Naive thymus-derived CD8-positive, alpha-beta T cell (primary cell): ENCODE measurements around the gene MYO3B. TPM values are rescaled to one million over a fixed set of nuclear protein-coding genes. Genes with fewer than 3 reads are reported as not detected.

Experiments
- ATAC-seq, 2 donors: fragments of 150-1000 bp; cut with Tn5 transposase in 1 of 2; sonication (Bioruptor Pico), chemical (Tn5 transposase) in 1 of 2; 1 replicate in 1 of 2; 2 replicates in 1 of 2; pipeline ENCODE4 v1.10.0; 2021; ENCODE audit warnings: mild to moderate bottlenecking in 2 of 2, moderate library complexity in 2 of 2
- POLR2A ChIA-PET: fragments of 350-600 bp; sonication (Branson Sonifier 250); formaldehyde crosslinking; loops from one replicate; lab custom pipeline; 2021; ENCODE audit warnings: antibody characterized with exemption; lab: Charles Lee
- DNase-seq, 10 donors: peaks; one replicate each; pipeline versions ENCODE4 v3.0.0 to v3.0.0-alpha.2; 2020 to 2022
- H3K27ac Mint-ChIP-seq, 10 donors: one replicate each; pipeline ENCODE4 v1.8.0; 2020 to 2022; ENCODE audit warnings: mild to moderate bottlenecking in 10 of 10, mixed read lengths in 10 of 10, moderate library complexity in 4 of 10, inconsistent platforms in 1 of 10
- H3K27me3 Mint-ChIP-seq, 5 donors: one replicate each; pipeline ENCODE4 v1.8.0; 2021 to 2022; ENCODE audit warnings: mixed read lengths in 5 of 5
- H3K36me3 Mint-ChIP-seq, 3 donors: one replicate each; pipeline ENCODE4 v1.8.0; 2020 to 2022; ENCODE audit warnings: mixed read lengths in 3 of 3, mild to moderate bottlenecking in 2 of 3, inconsistent platforms in 1 of 3
- H3K4me1 Mint-ChIP-seq, 4 donors: one replicate each; pipeline ENCODE4 v1.8.0; 2021 to 2022; ENCODE audit warnings: mixed read lengths in 4 of 4
- H3K4me3 Mint-ChIP-seq, 10 donors: one replicate each; pipeline ENCODE4 v1.8.0; 2020 to 2022; ENCODE audit warnings: mild to moderate bottlenecking in 10 of 10, mixed read lengths in 10 of 10, moderate library complexity in 6 of 10, inconsistent platforms in 1 of 10
- H3K9me3 Mint-ChIP-seq, 9 donors: one replicate each; pipeline ENCODE4 v1.8.0; 2020 to 2022; ENCODE audit warnings: mixed read lengths in 9 of 9, mild to moderate bottlenecking in 3 of 9, inconsistent platforms in 1 of 9, moderate library complexity in 1 of 9
- polyA plus RNA-seq, 3 donors: library from polyadenylated mRNA; unstranded; fragments of 300-500 nt; fragmentation: Illumina TruSeq; gene quantifications; one replicate each; pipeline ENCODE4 v1.2.3, GENCODE V29; 2021
- total RNA-seq, 8 experiments: library from RNA in 2 of 8; stranded (reverse) in 2 of 8; gene quantifications; one replicate each; pipeline ENCODE4 v1.2.3 and lab custom pipeline; 2021 to 2026

The MYO3B gene
- total and polyA plus RNA-seq, 5 experiments from 2014 or later = not detected

DNA sequence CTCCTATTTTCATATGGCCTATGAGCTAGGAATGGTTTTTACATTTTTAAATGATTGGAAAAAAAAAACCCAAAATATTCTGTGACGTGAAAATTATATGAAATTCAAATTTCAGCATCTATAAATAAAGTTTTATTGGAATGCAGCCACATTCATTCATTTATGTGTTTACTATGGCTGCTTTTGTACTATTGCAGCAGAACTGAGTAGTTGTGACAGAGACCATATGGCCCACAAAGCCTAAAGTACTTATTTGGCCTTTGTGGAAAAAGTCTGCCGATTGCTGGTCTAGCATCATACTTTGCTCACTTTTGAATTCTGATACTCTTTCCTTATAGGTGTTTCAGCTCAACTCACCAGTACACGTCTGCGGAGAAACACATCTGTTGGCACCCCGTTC is 39.0 kb downstream of the MYO3B start:
- Mint-ChIP-seq H3K9me3 (peaks cover 0 to 2% (median 0%) of the 10 kb centered on the region in 9 donors), H3K4me3 (no peak overlapping the region), H3K36me3 (no peaks in the 10 kb centered on the region), H3K27ac (no peak overlapping the region), H3K27me3 (peaks cover 0 to 4% (median 0%) of the 10 kb centered on the region in 5 donors), H3K4me1 (peaks cover 0 to 13% (median 2%) of the 10 kb centered on the region in 4 donors)
- ATAC-seq (no peak), DNase-seq (no peak)
- POLR2A ChIA-PET = no interaction called here

DNA sequence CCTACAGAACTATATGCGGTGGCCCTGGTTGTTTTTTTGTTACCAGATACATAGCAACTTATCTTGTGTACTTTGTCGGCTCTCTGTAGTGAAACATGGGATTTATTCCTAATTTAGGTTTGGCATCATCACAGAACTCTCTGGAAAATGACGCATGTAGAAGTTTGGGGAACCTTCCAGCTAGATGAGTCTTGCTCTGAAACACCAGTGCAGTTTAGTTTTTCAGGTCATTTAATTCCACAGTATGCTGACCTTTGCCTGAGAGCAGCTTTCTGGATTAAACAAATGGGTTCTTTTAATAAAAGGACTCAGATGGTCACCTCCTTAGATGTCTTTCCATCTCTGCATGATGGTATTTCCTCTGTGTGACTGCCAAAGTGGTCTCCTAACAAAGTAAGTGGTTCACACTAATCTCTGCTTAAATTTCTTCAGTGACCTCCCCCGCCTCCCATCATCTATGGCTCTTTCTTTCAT is 39.9 kb downstream of the MYO3B start:
- Mint-ChIP-seq H3K4me1 (peaks cover 0 to 16% (median 3%) of the 10 kb centered on the region in 4 donors), H3K27me3 (peaks cover 0 to 4% (median 0%) of the 10 kb centered on the region in 5 donors), H3K36me3 (no peaks in the 10 kb centered on the region), H3K4me3 (no peak overlapping the region), H3K9me3 (no peaks in the 10 kb centered on the region), H3K27ac (no peak overlapping the region)
- no peak for ATAC-seq
- no peak for DNase-seq
- POLR2A ChIA-PET = no interaction called here

DNA sequence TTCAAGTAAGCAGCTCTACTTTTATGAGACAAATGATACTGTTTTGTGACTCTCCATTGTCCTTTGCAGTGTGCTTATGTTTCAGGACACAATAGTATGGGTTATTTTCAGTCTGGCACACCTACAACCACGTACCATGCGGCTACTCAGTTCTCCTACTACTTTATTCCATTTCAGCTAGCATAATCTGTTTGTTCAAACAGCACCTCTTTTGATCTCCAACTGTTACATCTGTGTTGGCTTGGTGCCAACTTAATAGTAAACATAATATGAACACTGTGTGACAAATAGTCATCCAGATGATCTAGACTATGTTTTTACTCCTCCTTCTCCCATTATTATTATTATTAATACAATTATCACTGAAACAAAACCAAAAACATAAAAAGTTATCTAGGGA is 40.5 kb downstream of the MYO3B start:
- Mint-ChIP-seq H3K4me3 (no peak overlapping the region), H3K27ac (no peak overlapping the region), H3K9me3 (no peaks in the 10 kb centered on the region), H3K27me3 (peaks cover 0 to 2% (median 0%) of the 10 kb centered on the region in 5 donors), H3K4me1 (peaks cover 1 to 16% (median 3%) of the 10 kb centered on the region in 4 donors), H3K36me3 (no peaks in the 10 kb centered on the region)
- POLR2A ChIA-PET = no interaction called here
- ATAC-seq = no peak
- no peak for DNase-seq

DNA sequence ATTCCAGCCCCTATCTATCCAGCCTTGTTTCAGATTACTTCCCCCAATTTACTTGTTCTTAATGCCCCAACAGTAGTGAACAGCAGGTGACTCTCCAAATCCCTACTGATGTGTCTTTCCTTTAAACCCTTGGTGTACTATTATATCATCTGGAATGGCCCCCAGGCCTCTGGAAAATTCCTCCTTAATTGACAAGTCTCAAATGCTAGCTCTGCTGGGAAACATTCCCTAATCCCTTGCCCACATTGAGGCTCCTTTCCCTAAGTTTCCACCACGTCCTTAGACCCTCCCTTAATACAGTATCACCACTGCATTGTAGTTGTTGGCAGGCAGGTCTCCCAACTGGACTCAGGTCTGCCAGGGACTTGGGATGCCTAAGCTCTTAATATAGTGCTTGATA is 41.0 kb downstream of the MYO3B start:
- Mint-ChIP-seq H3K27me3 (peaks cover 0 to 2% (median 0%) of the 10 kb centered on the region in 5 donors), H3K27ac (no peak overlapping the region), H3K9me3 (no peaks in the 10 kb centered on the region), H3K36me3 (no peaks in the 10 kb centered on the region), H3K4me3 (no peak overlapping the region), H3K4me1 (peaks cover 1 to 16% (median 3%) of the 10 kb centered on the region in 4 donors)
- POLR2A ChIA-PET = no interaction called here
- ATAC-seq (no peak), DNase-seq (no peak)

DNA sequence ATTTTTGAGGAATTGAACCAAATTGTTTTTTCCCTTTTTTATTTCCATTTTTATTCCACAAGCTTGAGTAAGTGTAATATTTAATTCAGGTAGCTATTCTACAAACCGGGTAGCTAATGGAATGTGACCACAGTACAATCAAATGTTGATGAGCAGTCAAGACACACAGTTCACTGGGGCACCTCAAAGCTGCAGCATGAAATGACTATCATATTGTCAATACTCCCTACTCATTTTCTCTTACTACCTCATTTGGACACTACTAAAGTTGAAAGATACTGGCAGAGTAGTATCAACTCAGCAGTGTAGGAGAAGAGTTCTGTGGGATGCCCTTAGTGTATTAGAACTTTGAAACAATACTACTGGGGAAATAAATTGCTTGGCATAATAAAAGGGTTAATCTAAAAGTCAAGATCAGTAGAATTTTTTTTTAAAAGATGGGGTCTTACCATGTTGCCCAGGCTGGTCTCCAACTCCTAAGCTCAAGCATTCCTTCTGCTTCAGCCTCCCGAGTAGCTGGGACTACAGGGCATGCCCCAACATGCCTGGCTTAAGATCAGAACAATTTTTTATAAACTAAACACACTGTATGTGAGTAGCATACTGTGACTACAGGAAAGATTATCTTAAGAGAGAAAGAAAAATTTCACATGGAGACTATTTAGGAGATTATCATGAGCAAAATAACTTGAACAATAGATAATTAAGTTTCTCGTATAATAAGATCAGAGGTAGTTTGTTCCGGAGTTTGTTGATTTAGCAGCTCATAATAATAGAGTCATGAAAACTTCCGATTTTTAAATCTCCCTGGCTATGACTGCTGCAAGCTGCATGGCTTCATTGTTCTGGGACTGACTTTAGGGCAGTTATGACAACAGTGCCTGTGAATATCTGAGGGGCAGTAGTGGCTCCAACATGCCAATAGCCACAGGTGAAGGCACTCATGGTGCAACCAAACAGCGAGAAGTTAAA is 43.7 kb downstream of the MYO3B start:
- peaks cover 0 to 2% (median 0%) of the 10 kb centered on the region in 5 donors for H3K27me3 Mint-ChIP-seq
- H3K4me1 Mint-ChIP-seq = peaks cover 1 to 16% (median 3%) of the 10 kb centered on the region in 4 donors
- H3K4me3 Mint-ChIP-seq = no peak overlapping the region
- no peaks in the 10 kb centered on the region for H3K9me3 Mint-ChIP-seq
- ATAC-seq (no peak), DNase-seq (no peak)
- POLR2A ChIA-PET = no interaction called here
- H3K36me3 Mint-ChIP-seq = no peaks in the 10 kb centered on the region
- no peak overlapping the region for H3K27ac Mint-ChIP-seq

DNA sequence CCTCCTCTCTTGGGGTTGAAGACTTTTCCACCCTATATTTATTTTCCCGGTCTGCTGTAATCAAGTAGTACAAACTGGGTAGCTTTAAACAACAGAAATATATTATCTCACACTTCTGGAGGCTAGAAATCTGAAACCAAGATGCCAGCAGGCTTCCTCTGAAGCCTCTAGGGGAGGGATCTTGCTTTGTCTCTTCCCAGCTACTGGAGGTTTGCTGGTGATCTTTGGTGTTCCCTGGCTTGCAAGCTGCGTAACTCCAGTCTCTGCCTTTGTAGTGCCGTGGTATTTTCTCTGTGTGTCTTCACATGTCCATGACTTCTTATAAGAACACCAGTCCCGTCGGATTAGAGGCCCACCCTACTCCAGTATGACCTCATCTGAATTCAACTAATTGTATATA is 44.4 kb downstream of the MYO3B start:
- ATAC-seq (no peak), DNase-seq (no peak)
- H3K4me1 Mint-ChIP-seq = peaks cover 1 to 16% (median 3%) of the 10 kb centered on the region in 4 donors
- H3K27ac Mint-ChIP-seq = no peak overlapping the region
- H3K4me3 Mint-ChIP-seq = no peak overlapping the region
- peaks cover 0 to 2% (median 0%) of the 10 kb centered on the region in 5 donors for H3K27me3 Mint-ChIP-seq
- POLR2A ChIA-PET = no interaction called here
- no peaks in the 10 kb centered on the region for H3K9me3 Mint-ChIP-seq
- no peaks in the 10 kb centered on the region for H3K36me3 Mint-ChIP-seq

DNA sequence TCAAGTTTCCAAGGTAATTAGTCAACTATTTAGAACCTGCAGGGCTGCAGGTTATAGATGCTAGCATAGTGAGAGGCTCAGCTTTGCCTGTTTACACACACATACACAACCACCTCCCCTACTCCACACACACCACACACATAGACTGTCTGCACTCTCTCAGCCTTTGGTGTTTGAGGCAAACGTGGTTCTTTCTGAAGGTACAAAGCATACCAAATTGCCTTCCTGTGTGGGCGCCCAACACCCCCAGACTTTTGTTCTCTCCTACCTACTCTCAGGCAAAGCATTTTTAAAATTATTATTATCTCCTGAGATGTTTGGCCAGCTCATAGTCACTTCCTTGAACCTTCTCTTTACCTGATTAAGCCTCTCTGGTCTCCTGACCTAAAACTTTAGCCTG is 44.9 kb downstream of the MYO3B start:
- H3K4me3 Mint-ChIP-seq = no peak overlapping the region

DNA sequence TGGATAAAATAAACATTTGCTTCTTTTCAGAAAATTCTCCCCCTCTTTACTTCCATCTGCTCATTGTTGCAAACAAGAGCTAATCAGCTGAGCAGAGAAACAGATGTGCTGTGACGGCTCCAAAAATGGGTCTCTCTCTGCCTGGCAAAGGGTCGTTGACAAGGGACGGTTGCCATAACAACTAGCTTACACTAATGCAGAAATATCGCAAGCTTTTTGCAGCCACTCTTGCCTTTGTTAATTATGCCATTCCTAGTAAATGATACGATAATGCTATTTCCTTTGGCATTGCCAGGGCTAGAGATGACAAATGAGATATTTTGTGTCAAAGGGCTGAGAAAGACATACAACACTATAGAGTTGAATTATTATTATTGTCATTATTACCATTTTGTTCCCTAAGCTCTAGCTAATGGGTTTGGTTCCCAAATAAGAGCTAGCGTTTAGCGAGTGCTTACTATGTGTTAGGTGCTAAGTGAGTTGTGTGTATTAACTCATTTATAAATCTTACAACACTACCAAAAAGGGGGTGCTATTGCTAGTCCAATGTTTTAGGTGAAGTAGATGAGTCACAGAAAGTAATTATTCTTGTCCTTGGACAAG is 46.8 kb downstream of the MYO3B start:
- H3K27ac Mint-ChIP-seq = no peak overlapping the region
- no peaks in the 10 kb centered on the region for H3K9me3 Mint-ChIP-seq

More for the DNA sequence above, 44.9 kb downstream of the MYO3B start:
- POLR2A ChIA-PET = no interaction called here
- no peak overlapping the region for H3K27ac Mint-ChIP-seq
- H3K36me3 Mint-ChIP-seq = no peaks in the 10 kb centered on the region
- no peak for DNase-seq
- H3K9me3 Mint-ChIP-seq = no peaks in the 10 kb centered on the region
- H3K27me3 Mint-ChIP-seq = peaks cover 0 to 2% (median 0%) of the 10 kb centered on the region in 5 donors
- H3K4me1 Mint-ChIP-seq = peaks cover 1 to 16% (median 3%) of the 10 kb centered on the region in 4 donors
- ATAC-seq = peak in 1 of 2 donors; percentile 20

DNA sequence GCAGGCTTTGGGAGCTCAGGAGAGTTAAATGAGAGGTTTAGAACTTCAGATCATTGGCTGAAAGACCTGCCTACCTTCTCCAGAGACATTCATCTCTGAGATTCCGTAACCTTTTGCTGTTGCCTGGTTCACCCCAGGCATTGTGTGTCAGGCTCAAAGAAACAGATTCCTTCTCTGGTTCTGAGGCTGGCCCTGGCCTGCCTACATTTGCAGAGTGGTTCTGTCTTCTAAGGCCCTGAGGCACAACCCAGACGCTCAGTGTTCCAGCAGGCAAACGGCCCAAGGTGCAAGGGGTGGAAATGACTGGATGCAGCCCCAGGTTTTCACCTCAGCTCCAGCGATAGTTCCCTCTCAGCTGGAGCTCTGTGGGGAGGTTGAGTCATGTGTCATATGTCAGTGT is 48.3 kb downstream of the MYO3B start:
- H3K27me3 Mint-ChIP-seq = peaks cover 0 to 2% (median 0%) of the 10 kb centered on the region in 5 donors
- H3K4me1 Mint-ChIP-seq = peaks cover 1 to 16% (median 3%) of the 10 kb centered on the region in 4 donors
- POLR2A ChIA-PET = no interaction called here
- DNase-seq (no peak), ATAC-seq (no peak)
- no peak overlapping the region for H3K4me3 Mint-ChIP-seq
- H3K27ac Mint-ChIP-seq = no peak overlapping the region
- no peaks in the 10 kb centered on the region for H3K9me3 Mint-ChIP-seq
- H3K36me3 Mint-ChIP-seq = no peaks in the 10 kb centered on the region

More for the DNA sequence above, 46.8 kb downstream of the MYO3B start:
- Mint-ChIP-seq H3K4me3 (no peak overlapping the region), H3K27me3 (peaks cover 0 to 2% (median 0%) of the 10 kb centered on the region in 5 donors), H3K4me1 (peaks cover 1 to 16% (median 3%) of the 10 kb centered on the region in 4 donors), H3K36me3 (no peaks in the 10 kb centered on the region)
- DNase-seq = no peak
- no peak for ATAC-seq
- POLR2A ChIA-PET = no interaction called here

DNA sequence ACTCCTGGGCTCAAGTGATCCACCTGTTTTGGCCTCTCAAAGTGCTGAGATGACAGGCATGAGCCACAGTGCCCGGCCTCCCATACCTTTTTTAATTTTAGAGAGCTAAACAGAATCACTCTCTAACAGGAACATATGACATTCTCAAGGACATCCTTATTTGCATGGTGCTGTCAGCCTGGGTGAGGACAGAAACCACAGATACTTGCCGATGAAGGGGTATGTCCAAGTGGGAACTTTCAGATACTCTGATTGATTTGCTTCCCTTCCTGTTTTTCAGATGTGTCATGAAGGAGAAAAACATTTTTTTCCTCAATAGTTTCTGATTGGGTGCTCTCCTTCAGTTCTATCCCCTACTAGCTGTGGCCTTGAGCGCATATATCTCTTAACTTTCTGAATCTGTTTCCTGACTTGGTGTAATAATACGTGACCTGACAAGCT is 49.6 kb downstream of the MYO3B start:
- H3K27me3 Mint-ChIP-seq = no peaks in the 10 kb centered on the region
- H3K9me3 Mint-ChIP-seq = no peaks in the 10 kb centered on the region
- H3K4me1 Mint-ChIP-seq = peaks cover 0 to 7% (median 2%) of the 10 kb centered on the region in 4 donors
- no peak overlapping the region for H3K27ac Mint-ChIP-seq
- no peak overlapping the region for H3K4me3 Mint-ChIP-seq
- POLR2A ChIA-PET = no interaction called here
- DNase-seq (no peak), ATAC-seq (no peak)
- no peaks in the 10 kb centered on the region for H3K36me3 Mint-ChIP-seq

DNA sequence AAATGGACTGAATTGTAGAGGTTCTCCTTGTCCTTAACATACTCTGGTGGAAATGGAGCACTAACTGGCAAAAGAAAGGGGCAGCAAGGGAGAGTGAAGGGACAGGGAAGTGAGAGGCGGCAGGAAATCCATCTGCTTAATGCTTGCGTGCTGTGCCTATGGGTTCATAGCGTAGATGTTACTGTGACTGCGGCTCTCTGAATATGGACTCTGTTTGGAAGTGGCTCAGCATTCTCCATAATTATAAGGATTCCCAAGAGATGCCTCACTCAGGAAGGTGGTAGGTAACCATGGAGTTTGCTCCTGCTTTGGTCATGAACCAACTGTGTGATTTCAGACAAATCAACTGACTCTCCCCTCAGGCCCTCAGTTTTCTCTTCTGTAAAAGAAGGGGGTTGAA is 50.0 kb downstream of the MYO3B start:
- Mint-ChIP-seq H3K9me3 (no peaks in the 10 kb centered on the region), H3K27me3 (no peaks in the 10 kb centered on the region), H3K4me1 (peaks cover 0 to 4% (median 1%) of the 10 kb centered on the region in 4 donors), H3K4me3 (no peak overlapping the region), H3K36me3 (no peaks in the 10 kb centered on the region), H3K27ac (no peak overlapping the region)
- ATAC-seq (no peak), DNase-seq (no peak)
- POLR2A ChIA-PET = no interaction called here

DNA sequence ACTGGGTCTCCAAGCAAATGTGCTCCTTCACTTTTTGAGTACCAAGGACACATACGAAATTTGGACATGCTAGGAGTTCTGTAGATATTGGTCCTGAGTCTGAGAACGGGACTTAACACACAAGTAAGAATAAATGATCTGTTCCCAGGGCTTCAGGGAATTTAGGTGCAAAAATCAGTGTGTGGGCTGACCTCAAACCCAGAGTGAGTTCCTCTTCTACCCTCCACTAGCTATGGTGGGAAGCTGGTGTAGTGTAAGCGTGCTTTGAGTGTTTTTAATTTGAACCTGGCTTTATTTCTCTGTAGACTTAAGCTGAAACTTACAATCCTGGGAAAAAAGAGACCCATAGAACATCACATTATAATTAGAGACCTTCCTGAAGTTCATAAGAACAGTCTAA is 50.5 kb downstream of the MYO3B start:
- no peaks in the 10 kb centered on the region for H3K36me3 Mint-ChIP-seq
- H3K4me1 Mint-ChIP-seq = no peaks in the 10 kb centered on the region
- peaks cover 0 to 2% (median 0%) of the 10 kb centered on the region in 5 donors for H3K27me3 Mint-ChIP-seq
- POLR2A ChIA-PET = no interaction called here
- no peak for ATAC-seq
- no peak overlapping the region for H3K27ac Mint-ChIP-seq
- H3K9me3 Mint-ChIP-seq = no peaks in the 10 kb centered on the region
- no peak for DNase-seq
- no peak overlapping the region for H3K4me3 Mint-ChIP-seq

DNA sequence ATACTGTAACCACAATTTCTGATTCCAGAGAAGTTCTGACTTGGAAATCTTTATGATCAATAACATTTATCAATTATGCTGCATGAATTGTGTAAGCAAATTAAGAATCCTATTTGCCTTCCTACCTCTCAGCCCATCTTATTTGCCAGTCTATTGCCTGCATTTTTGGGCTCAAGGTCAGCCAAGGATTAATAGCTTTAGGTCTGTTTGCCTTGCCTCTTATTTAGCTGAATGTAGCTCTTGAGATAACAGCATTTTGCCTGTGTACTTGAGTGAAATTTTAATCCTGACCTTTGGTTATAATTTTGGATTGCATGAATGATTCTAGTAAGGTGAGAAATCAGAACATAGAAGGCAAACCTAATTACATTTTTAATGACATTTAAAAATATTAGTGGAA is 51.2 kb downstream of the MYO3B start:
- ATAC-seq (no peak), DNase-seq (no peak)
- POLR2A ChIA-PET = no interaction called here
- peaks cover 0 to 3% (median 0%) of the 10 kb centered on the region in 5 donors for H3K27me3 Mint-ChIP-seq
- H3K27ac Mint-ChIP-seq = no peak overlapping the region
- no peaks in the 10 kb centered on the region for H3K36me3 Mint-ChIP-seq
- H3K4me1 Mint-ChIP-seq = no peaks in the 10 kb centered on the region
- H3K4me3 Mint-ChIP-seq = no peak overlapping the region
- H3K9me3 Mint-ChIP-seq = no peaks in the 10 kb centered on the region
